ENCODE data around the gene CTSL. TPM values are rescaled to one million over a fixed set of nuclear protein-coding genes. Genes with fewer than 3 reads are reported as not detected.
A peak's percentile ranks its signal among the peaks of the same experiment; 100 is the strongest.

The CTSL gene
- polyA plus RNA-seq, 3 donors from 2014 or later, result 0.49 TPM; not detected in 2

DNA sequence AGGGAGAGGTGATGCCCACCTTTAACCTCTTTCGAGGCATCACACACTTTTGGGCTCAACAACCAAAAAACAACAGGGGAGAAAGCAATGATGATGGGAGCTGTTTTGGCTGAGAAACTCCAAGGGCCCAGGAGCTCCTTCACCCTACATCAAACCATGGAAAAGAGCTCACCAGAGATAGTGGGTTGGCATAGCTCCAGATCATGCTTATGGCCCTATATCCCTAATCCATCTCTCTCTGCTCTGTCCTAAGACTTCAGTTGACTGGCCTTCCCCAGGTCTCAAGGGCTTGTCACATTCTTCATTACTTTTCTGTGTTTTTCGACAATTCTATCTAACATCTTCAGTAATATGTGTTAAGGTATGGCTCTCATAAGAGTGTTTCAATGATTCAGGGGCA lies 5.7 kb upstream of the CTSL start:
- no peaks in the 10 kb centered on the region for H3K36me3 Mint-ChIP-seq
- no peaks in the 10 kb centered on the region for H3K9me3 Mint-ChIP-seq
- no peak overlapping the region for H3K27ac Mint-ChIP-seq
- DNase-seq, result no peak
- no peaks in the 10 kb centered on the region for H3K4me1 Mint-ChIP-seq
- peaks cover 4 to 8% (median 5%) of the 10 kb centered on the region in 3 donors for H3K27me3 Mint-ChIP-seq (ENCODE audit: low read depth in 3 of 3)
- no peak overlapping the region for H3K4me3 Mint-ChIP-seq

DNA sequence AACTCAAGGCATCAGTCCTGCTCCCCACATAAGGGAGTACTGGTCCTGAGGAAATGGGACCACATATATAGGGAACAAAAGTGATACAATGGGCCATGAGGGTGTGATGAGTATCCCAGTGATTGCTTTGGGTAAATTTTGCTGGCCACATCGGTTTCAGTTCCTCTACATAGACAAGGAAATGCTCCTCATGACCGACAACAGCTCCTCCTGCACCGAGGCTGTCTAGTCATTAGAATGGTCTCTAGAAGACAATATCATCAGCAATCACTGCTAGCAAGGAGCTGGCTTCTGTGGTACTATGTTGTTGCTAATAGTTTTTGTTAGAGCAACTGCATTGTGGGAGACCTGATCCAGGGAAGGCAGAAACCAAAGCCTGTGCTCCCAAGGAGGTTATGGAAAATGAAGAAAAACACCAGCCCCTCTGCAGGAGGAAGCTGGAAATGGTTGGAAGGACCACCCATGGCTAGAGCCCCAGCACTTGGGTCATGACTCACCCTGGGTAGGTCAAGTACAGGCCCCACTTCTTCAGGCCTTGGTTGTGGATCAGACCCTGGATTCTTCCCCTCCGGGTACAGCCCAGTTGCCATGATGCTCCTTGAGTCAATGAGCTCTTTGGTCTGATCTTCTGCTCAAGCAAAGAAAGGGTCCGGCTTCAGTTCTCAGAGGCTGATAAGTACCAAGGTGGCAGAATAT lies 3.4 kb upstream of the CTSL start:
- Mint-ChIP-seq H3K36me3 (no peaks in the 10 kb centered on the region), H3K27me3 (ENCODE audit: low read depth in 3 of 3) (peaks cover 2 to 14% (median 8%) of the 10 kb centered on the region in 3 donors), H3K27ac (no peak overlapping the region), H3K4me3 (no peak overlapping the region), H3K9me3 (no peaks in the 10 kb centered on the region), H3K4me1 (peaks cover 0 to 2% of the 10 kb centered on the region in 2 donors)
- no peak for DNase-seq

DNA sequence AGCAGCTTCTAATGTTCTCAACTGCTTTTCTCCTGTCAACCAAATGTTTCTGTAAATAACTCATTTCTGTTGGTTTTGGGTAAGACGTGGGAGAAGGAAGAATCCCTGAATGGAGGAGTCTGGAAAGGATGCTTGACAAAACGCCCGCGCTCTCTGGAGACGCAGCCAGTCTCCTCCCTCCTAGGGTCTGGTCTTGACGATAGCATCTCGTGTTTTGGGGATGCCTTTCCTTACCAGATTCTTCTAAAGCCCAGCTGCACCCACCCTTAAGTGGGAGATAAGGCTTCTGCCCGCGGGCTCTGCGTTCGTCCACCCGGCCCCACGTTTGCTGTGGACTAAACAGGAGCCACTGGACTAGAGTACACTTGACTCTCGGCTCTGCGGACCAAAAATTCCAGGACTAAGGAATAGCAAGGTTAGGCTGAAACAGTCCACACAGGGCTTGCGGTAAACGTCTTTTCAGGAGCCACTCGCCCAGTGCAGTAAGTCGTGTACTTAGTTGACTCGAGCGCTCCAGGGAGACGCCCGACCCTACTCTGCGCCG lies 491 bp upstream of the CTSL start:
- H3K27me3 Mint-ChIP-seq (ENCODE audit: low read depth in 3 of 3), result peaks cover 5 to 18% (median 8%) of the 10 kb centered on the region in 3 donors
- H3K4me3 Mint-ChIP-seq, result peak overlapping the region in 4 of 5 donors; percentile 35 to 77 (median 65)
- peaks cover 0 to 2% of the 10 kb centered on the region in 2 donors for H3K4me1 Mint-ChIP-seq
- no peak for DNase-seq
- H3K27ac Mint-ChIP-seq, result no peak overlapping the region
- H3K9me3 Mint-ChIP-seq, result no peaks in the 10 kb centered on the region
- H3K36me3 Mint-ChIP-seq, result no peaks in the 10 kb centered on the region

DNA sequence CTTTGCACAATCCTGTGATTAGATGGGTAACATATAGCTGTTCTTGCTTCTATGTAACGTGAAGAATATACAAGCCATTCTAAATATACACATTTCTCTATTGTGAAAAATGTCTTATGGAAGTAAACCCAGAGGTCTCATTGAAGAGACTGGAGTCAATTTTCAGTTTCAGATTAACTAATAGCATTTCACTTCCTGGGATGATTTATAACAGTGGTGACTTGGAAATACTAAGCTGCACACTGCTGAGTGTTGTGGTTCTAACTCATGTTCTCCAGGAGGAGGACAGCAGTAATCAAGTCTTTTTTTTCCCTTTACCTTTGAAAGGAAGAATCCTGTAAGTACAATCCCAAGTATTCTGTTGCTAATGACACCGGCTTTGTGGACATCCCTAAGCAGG lies 3.3 kb downstream of the CTSL start:
- H3K27me3 Mint-ChIP-seq (ENCODE audit: low read depth in 3 of 3), result peaks cover 5 to 18% (median 9%) of the 10 kb centered on the region in 3 donors
- H3K36me3 Mint-ChIP-seq, result no peaks in the 10 kb centered on the region
- no peak overlapping the region for H3K27ac Mint-ChIP-seq

DNA sequence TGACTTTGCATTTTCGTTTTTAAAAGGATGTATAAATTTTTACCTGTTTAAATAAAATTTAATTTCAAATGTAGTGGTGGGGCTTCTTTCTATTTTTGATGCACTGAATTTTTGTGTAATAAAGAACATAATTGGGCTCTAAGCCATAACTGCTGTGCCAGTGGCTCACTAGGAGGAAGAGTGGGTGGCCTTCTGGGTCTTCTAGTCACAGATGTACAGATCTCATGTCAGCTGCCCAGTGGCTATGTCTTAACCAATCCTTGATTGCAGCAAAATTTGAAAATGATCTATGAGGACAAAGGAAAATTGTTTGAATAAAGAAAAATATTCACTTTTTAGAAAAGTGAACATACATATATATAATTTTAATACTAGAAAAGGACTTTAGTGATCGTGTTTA lies 5.4 kb downstream of the CTSL start:
- Mint-ChIP-seq H3K4me1 (no peaks in the 10 kb centered on the region), H3K27ac (no peak overlapping the region), H3K36me3 (no peaks in the 10 kb centered on the region), H3K27me3 (ENCODE audit: low read depth in 3 of 3) (peaks cover 3 to 14% (median 3%) of the 10 kb centered on the region in 3 donors), H3K4me3 (no peak overlapping the region), H3K9me3 (peaks cover 0 to 2% (median 0%) of the 10 kb centered on the region in 6 donors)
- DNase-seq, result no peak

More for the DNA sequence above, 3.3 kb downstream of the CTSL start:
- Mint-ChIP-seq H3K4me1 (peaks cover 0 to 2% of the 10 kb centered on the region in 2 donors), H3K9me3 (no peaks in the 10 kb centered on the region), H3K4me3 (no peak overlapping the region)
- no peak for DNase-seq

DNA sequence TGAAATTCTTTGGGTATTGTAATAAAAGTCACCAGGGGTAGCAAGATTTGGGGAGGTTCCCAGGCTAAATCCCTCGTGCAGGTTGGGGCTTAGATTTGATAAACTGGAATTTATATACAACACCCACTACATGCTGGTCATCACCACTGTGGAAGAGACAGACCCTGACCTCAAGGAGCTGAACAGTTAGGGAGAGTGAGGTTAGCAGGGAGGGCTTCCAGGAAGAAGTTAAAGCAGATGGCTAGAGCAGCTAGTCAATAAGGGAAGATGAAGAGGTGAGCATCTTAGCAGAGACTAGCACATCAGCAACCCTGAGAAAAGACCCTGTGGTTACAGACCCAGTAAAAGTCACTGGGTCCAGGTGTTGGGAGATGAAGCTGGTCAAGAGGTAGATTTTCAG lies 6.4 kb downstream of the CTSL start:
- DNase-seq, result no peak
- H3K4me3 Mint-ChIP-seq, result no peak overlapping the region
- H3K9me3 Mint-ChIP-seq, result peaks cover 0 to 2% (median 0%) of the 10 kb centered on the region in 6 donors
- H3K4me1 Mint-ChIP-seq, result no peaks in the 10 kb centered on the region
- no peaks in the 10 kb centered on the region for H3K36me3 Mint-ChIP-seq
- H3K27ac Mint-ChIP-seq, result no peak overlapping the region
- peaks cover 3 to 10% (median 6%) of the 10 kb centered on the region in 3 donors for H3K27me3 Mint-ChIP-seq (ENCODE audit: low read depth in 3 of 3)

DNA sequence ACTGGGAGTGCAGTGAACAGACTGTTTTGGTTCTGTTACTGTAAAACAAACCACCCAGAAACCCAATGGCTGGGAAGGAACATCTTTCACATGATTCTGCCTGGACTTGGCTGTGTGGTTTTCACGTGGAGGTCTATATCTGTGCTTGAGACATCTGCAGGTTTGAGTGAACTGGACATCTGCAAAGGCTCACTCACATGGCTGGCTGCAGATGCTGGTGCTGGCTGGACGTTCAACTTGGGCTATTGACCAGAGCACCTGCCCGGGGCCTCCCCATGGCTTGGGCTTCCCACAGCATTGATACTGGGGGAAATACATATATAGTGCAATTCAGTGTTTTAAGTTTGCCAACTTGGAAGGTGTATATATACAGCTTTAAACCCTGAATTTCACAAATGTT lies 6.8 kb downstream of the CTSL start:
- no peak overlapping the region for H3K27ac Mint-ChIP-seq
- no peak for DNase-seq
- H3K4me1 Mint-ChIP-seq, result no peaks in the 10 kb centered on the region
- H3K27me3 Mint-ChIP-seq (ENCODE audit: low read depth in 3 of 3), result peaks cover 3 to 12% (median 6%) of the 10 kb centered on the region in 3 donors
- no peaks in the 10 kb centered on the region for H3K36me3 Mint-ChIP-seq
- H3K9me3 Mint-ChIP-seq, result peaks cover 0 to 2% (median 0%) of the 10 kb centered on the region in 6 donors
- no peak overlapping the region for H3K4me3 Mint-ChIP-seq

DNA sequence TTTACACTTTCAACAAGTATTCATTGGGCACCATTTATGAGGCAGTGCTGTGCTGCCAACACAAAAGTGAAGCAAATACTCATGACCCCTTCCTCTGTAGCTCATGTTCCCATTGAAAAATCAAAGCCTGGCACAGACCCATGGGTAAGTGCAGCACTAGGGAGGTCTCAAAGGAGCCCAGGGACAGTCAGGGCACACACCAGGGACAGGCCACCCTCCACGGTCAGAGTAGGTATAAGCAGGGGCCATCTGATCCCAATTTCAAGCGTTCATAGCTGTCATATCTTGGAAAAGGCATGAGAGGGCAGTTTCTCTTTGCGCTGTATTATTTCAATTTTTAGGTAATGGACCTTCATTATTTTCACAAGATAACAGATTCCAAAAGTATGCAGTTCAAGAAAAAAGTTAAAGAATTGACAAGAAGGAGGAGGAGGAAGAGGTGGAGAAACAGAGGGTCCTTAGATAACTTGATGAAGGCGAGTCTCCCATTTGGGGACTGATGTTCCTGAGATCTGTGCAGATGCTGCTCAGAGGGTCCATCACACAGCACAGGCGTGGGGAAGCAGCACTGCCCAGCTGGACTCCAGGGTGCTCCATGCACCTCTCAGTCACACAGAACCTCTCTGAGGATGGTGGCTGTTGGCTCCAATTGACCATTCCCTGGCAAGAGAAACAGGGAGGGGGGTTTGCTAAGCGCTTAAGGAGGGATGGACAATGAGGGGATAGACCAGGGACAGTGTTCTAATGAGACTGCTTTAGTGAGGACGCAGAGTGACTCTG lies 7.5 kb downstream of the CTSL start:
- peaks cover under 1 to 13% (median 6%) of the 10 kb centered on the region in 3 donors for H3K27me3 Mint-ChIP-seq (ENCODE audit: low read depth in 3 of 3)
- peaks cover 0 to 2% (median 0%) of the 10 kb centered on the region in 6 donors for H3K9me3 Mint-ChIP-seq
- no peak overlapping the region for H3K27ac Mint-ChIP-seq
- H3K4me3 Mint-ChIP-seq, result no peak overlapping the region
- DNase-seq, result no peak
- H3K4me1 Mint-ChIP-seq, result no peaks in the 10 kb centered on the region
- H3K36me3 Mint-ChIP-seq, result no peaks in the 10 kb centered on the region

DNA sequence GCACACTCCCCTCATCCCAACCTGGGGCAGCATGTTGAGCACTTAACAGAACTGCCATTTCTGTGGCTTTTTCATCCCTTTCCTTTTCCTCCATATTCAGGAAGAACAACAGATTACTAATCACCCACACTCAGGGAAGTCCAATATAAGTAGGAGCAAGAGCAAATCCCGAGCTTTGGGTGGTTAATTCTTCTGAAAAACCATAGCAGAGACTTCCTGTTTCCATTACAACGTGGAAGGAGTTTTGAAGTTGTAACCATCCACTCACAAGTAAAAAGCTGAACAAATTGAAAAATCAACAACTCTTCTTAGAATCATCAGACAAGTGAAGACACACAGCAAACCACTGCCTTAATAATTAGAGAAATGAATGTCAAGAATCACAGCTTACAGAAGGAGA lies 8.2 kb downstream of the CTSL start:
- Mint-ChIP-seq H3K4me3 (no peak overlapping the region), H3K27me3 (ENCODE audit: low read depth in 3 of 3) (peaks cover 0 to 11% (median 6%) of the 10 kb centered on the region in 3 donors), H3K9me3 (peaks cover 0 to 2% (median 0%) of the 10 kb centered on the region in 6 donors), H3K4me1 (no peaks in the 10 kb centered on the region), H3K27ac (no peak overlapping the region), H3K36me3 (no peaks in the 10 kb centered on the region)
- no peak for DNase-seq

DNA sequence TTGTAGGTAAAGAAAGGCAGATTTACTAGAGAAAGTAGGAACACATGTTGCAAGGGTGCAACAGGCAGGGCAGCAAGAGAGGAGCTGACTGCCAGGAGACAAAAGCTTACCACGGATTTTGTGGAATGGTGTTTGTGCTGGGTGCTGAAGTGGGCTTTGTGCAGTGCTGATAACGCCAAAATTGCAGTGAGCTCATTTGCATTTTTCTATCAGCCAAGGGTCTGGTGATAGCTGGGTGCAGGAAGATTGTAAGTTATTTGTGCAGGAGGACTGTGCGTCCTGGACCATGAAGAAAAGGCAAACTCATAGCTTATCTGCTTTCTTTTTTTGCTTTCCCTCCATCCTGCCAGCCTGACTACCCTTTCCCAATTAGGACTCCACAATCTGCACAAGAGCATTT lies 13.6 kb downstream of the CTSL start:
- no peak overlapping the region for H3K4me3 Mint-ChIP-seq
- DNase-seq, result no peak
- H3K9me3 Mint-ChIP-seq, result peaks cover 2 to 10% (median 5%) of the 10 kb centered on the region in 6 donors
- no peaks in the 10 kb centered on the region for H3K4me1 Mint-ChIP-seq
- no peaks in the 10 kb centered on the region for H3K36me3 Mint-ChIP-seq
- H3K27ac Mint-ChIP-seq, result no peak overlapping the region
- H3K27me3 Mint-ChIP-seq (ENCODE audit: low read depth in 3 of 3), result peaks cover 0 to 12% (median 5%) of the 10 kb centered on the region in 3 donors

DNA sequence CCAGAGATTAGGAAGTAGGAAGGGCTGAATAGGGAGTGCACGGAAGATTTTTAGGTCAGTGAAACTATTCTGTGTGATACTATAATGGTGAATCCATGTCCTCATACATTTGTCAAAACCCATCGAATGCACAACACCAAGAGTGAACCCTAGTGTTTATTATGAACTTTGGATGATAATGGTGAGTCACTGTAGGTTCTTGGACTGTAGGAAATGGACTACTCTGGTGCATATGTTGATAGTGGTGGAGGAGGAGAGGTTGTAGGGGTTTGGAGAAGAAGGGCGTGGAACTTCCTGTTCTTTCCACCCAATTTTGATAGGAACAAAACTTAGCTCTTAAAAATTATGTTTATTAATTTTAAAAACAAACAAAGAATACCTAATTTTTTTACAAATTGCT lies 14.3 kb downstream of the CTSL start:
- H3K4me3 Mint-ChIP-seq, result no peak overlapping the region
- H3K4me1 Mint-ChIP-seq, result no peaks in the 10 kb centered on the region
- no peaks in the 10 kb centered on the region for H3K36me3 Mint-ChIP-seq
- no peak for DNase-seq
- peaks cover 2 to 10% (median 5%) of the 10 kb centered on the region in 6 donors for H3K9me3 Mint-ChIP-seq
- H3K27ac Mint-ChIP-seq, result no peak overlapping the region
- H3K27me3 Mint-ChIP-seq (ENCODE audit: low read depth in 3 of 3), result peaks cover 0 to 12% (median 5%) of the 10 kb centered on the region in 3 donors

DNA sequence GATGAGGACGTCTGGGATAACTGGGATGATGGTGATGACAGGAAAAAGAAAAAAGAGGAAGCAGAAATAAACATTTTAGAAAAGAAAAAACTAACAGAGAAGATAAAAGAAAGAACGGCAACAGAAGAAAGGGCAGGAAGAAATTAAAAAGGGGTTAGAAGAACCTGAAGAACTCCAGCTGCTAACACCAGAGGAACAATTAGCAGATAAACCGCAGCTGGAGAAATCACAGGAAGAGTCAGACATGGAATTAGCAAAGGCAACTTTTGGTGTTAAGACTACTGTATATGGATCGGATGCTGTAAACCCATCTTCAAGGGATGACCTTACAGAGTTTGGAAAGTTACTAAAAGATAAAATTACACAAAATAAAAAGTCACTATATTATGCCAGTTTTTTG lies 15.4 kb downstream of the CTSL start:
- Mint-ChIP-seq H3K4me3 (no peak overlapping the region), H3K36me3 (no peaks in the 10 kb centered on the region), H3K27me3 (ENCODE audit: low read depth in 3 of 3) (peaks cover 0 to 12% (median 8%) of the 10 kb centered on the region in 3 donors), H3K4me1 (no peaks in the 10 kb centered on the region), H3K27ac (no peak overlapping the region), H3K9me3 (peaks cover 0 to 10% (median 5%) of the 10 kb centered on the region in 6 donors)
- DNase-seq, result no peak

DNA sequence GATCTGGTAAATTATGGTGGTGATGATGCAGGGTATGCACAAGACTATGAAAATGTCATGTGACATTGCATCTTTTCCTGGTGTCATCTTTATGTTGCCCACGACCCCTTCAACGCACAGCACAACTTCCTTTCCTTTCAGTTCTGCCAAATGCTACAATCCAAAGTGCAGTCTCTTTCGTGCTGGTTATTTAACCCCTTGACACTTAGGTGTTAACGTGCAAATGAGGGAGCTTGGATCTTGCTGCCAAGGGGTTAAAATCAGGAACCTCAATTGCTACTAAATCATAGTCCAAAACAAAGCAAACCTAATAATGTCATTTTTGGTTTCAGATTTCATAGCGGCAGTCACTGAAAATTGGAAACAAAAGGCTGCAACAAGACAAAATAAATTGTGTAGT lies 16.0 kb downstream of the CTSL start:
- Mint-ChIP-seq H3K9me3 (peaks cover 0 to 10% (median 5%) of the 10 kb centered on the region in 6 donors), H3K27me3 (ENCODE audit: low read depth in 3 of 3) (peaks cover 0 to 12% (median 4%) of the 10 kb centered on the region in 3 donors), H3K4me3 (no peak overlapping the region), H3K4me1 (no peaks in the 10 kb centered on the region), H3K27ac (no peak overlapping the region), H3K36me3 (no peaks in the 10 kb centered on the region)
- DNase-seq, result no peak

DNA sequence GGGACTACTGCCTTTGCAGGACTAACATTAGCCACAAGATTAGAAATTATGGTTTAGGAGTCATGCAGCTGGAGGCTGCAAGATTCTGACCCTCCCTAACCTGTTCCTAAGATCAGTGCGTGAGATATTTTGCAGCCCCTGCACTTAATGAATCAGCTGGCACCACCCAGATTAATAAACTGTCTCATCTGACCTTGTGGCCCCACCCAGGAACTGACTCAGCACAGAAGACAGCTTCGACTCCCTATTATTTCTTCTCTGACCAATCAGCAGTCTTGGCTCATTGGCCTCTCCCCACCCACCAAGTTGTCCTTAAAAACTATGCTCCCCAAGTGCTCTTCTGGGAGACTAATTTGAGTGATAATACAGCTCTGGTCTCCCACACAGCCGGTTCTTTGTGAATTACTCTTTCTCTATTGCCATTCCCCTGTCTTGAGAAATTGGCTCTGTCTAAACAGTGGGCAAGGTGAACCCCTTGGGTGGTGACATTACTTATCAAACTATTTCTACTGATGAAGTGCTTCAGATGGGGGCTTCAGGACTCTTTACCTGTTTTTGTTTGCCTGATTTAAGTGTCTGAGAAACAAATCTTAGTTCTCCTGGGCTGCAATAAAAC lies 17.0 kb downstream of the CTSL start:
- Mint-ChIP-seq H3K27ac (no peak overlapping the region), H3K36me3 (no peaks in the 10 kb centered on the region), H3K4me3 (no peak overlapping the region), H3K4me1 (no peaks in the 10 kb centered on the region), H3K27me3 (ENCODE audit: low read depth in 3 of 3) (peaks cover 0 to 9% (median 2%) of the 10 kb centered on the region in 3 donors), H3K9me3 (peaks cover 0 to 10% (median 4%) of the 10 kb centered on the region in 6 donors)
- DNase-seq, result no peak
